ENCODE measurements around the gene KIRREL3.

The KIRREL3 gene

DNA sequence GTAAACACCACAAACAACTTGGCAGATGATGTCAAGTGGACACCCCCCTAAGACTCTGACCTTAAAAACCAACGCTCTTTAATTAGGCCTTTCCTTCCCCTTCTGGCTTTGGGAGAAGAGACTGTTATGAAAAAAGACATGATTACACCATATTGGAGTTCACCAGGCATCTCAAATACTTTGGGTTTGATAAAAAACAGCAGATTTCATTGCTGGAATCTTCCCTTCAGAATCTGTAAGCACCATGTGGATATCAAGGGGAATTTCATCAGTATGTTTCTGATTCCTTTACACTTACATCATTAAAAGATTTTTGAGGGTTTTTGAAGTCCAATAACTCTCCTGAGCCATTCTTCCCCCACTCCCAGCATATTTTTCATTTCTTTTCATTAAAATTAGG, 85.6 kb downstream of the KIRREL3 start:
- peak; percentile 55 for DNase-seq (ENCODE audit: low read depth)

DNA sequence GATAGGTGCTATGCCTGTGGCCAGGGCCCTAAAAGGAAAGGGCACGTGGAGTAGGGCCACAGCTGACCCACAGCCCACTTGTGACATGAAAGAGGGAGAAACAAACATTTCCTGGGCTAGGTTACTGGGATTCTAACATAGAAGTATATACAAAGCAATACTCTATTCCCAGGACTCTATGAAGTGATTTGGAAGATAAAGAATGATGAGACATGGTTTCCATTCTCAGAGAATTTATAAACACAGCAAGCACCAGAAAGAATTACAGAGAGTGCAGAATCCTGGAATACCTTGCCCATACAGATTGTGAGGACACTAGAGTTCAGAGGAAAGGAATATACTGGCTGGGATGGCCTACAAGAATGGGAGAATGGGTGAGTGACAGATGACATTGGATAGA, 86.4 kb downstream of the KIRREL3 start:
- no peak for DNase-seq (ENCODE audit: low read depth)

DNA sequence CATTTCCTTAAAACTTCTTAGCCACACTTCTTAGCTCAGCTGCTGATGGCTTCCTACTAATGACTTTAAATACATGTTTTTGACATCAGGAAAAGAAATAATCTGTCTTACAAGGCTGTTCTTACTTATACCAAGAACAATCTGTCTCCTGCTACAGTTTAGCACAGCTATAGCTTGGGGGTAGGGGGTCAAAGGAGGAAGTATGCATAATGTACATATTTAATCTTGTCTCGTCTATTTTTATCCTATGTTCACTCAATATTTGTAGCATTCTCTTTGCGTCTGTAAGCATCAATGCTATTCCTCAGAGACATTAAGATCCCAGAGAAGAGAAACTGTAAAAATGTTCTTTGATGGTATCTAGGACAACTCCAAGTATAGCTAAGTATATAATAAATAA, 96.0 kb downstream of the KIRREL3 start:
- DNase-seq (ENCODE audit: low read depth), result no peak

DNA sequence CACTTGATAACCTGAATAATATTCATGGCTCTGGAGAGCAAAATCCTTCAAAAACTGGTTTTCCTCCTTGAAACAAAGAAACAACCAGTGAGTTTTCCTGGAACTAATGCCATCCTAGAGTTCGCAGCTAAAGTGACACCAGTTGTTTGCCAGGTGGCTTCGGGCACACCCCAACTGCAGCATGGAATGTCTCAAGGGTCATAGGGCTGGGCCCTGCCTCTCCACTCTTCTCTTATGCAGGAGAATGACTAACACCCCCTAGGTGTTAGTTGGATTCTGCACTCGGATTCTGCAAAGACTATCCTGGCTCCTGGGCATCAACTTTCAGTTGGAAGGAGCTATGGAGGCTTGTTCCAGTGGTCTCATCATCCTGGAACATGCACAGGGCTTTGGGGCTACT, 98.8 kb downstream of the KIRREL3 start:
- no peak for DNase-seq (ENCODE audit: low read depth)

DNA sequence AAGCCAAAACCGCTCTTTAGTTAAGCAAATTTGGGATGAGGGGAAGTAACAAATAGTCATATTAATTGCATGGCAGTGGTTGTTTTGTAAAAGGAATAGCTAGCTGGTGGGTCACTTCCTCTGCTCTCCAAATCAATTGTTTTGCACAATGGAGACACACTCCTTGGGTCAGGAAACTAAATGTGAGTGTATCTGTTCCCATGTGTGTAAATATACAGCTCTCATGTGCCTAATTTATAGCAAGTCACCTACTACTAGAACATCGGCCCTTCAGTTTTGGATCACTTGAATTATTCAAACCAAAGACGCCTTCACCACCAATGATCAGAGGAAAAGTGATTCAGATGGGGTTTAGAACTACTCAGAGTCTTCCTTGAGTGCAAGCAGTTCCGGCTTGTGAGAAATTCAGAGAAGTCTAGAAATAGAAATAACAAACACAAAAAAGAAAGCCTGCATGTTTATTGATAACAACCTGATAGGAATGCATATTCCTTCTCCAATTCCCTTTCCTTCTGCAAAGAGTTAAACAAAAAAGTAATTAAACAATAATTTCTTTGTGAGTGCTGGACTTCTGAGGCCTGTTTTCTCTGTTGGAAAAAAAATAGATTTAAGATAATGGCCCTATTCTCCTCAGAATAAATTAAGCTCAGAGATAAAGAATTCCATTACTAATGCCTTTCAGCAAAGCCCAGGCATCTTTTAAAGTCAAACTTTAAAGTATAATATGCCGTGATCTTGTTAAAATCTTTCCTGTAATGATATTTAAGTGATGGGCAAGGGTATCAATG, 100.4 kb downstream of the KIRREL3 start:
- DNase-seq (ENCODE audit: low read depth), result no peak

DNA sequence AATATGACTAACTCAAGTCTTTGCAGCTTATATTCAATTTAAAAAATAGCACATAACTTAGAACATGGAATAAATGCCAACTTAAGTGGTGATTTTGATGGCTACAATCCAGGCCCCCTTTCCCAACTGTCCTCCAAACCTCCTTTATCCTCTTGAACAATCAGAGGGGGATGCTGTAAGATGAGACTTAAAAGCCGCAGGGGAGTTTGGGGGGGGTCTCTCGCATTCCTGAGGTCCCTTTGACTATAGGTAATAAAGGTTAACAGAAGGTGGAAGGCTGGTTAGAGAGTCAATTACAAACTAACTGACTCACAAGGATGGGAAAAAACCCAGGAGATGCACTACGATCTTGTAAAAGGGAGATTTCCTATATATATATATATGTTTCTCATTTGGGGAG, 101.8 kb downstream of the KIRREL3 start:
- DNase-seq (ENCODE audit: low read depth), result no peak

DNA sequence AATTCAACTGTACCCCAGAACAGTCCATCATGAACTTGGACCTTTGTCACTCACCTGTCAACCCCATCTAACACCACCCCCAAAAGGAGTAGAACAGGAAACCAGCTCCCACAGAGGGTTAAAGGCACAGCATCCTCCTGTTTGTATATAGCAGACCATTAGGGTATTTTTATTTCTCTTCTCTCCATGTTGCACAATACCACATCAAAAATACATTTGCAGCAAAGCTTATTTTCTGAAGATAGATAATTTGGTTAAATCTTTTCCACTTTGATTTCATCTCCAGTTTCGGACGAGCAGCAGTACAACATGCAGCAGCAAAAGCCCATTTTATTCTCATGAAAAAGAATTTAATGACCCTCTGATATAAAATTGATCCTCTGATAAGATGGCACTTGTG, 103.1 kb downstream of the KIRREL3 start:
- no peak for DNase-seq (ENCODE audit: low read depth)

DNA sequence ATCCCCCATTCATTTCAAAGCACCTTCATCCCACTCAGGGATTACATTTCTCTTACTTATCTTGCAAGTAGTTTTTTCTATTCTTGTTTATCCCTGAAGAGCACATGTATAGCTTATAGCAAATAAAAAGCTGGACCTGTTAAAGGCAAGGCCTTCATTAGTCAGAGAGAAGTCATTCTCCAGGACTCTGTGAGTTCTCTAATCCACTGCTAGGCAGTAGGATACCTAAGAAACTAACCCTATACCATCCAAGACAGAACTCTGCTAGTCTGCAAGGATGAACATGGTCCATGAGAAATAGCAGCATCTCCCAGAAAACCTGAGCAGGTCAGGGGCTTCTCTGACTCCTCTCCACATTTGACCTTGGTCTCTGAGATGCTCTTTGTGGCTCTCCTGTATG, 104.5 kb downstream of the KIRREL3 start:
- no peak for DNase-seq (ENCODE audit: low read depth)

DNA sequence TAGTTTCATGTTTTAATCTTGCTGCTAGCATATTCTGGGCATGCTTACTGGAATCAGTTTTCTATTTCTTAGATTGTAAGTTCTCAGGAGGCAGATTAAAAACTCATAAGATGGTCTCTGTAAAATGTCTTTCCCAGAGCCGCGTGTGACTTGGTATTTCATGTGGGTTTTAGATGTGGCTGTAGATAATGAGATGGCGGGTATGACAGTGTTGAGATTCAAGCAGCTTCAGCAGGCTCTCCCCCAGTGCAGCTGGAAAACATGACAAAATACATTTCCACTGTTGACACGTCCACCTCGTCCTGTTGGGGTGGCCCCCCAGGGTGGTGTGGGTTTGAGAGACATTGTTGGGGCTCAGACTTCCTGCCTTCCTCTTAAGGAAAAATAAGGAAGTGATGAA, 106.8 kb downstream of the KIRREL3 start:
- no peak for DNase-seq (ENCODE audit: low read depth)

DNA sequence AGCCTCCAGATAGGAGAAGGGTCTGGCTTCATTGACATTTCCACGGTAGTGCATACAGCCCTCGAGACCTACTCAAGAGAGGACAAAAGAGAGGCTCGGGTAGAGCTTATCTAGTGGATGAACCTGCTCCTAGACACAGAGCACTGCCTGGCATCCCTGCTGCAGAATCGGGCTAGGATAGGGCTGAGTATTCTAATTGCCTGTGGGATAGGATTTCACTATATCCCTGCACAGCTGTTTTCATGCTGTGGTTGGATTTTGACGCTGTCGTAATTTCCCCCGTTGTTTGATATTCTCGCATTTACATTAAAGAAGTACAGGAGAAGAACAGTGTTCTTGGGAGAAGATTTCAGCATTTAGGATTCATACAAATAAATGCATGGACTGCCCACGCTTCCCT, 107.8 kb downstream of the KIRREL3 start:
- no peak for DNase-seq (ENCODE audit: low read depth)

DNA sequence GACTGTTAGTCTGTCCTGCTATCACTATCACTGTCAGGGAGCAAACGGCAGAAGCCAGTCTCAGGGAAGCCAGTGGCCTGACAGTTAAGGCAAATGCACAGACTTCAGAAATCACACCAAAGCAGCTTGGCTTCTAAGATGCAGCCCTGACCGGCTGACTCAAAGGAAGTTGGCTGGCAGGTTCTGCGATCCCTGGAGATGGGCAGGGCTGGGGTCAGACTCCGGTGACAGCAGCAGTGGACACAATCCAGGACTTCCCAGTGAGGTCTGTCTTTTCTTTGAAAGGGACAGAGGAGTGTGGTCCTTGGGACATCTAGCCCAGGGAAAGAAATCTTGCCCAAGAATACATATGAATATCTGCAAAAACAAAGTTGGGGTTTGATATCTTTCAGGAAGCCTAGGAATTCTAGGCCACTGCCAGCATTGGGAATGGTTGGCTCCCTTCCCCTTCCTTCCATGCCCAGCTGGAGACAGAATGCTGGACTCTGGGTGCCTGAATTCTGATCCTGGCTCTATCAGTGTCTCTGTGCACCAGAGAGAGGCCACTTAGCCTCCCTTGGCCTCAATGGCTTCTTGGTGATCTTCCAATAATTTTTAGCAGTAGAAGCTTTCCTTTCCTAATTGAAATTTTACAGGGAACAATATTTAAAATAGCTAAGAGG, 108.9 kb downstream of the KIRREL3 start:
- no peak for DNase-seq (ENCODE audit: low read depth)

DNA sequence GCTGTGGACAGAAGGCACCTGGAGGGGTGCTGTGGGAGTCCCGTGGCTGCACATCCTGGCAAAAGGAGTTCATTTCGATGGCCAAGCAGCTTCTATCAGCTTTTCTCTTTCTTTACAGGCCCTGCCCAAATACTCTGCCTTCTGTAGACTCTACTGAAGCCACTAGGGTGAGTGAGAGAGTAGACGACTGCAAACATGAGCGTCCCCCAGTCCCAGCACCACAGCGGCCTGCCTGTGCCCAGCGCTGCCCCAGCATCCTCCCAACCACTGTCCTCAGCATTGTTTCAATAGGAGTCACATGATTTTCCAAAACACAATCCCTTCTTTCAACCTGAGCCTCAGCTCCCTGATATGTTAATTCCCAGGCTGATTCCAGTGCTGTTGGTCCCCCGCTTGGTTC, 110.0 kb downstream of the KIRREL3 start:
- no peak for DNase-seq (ENCODE audit: low read depth)

DNA sequence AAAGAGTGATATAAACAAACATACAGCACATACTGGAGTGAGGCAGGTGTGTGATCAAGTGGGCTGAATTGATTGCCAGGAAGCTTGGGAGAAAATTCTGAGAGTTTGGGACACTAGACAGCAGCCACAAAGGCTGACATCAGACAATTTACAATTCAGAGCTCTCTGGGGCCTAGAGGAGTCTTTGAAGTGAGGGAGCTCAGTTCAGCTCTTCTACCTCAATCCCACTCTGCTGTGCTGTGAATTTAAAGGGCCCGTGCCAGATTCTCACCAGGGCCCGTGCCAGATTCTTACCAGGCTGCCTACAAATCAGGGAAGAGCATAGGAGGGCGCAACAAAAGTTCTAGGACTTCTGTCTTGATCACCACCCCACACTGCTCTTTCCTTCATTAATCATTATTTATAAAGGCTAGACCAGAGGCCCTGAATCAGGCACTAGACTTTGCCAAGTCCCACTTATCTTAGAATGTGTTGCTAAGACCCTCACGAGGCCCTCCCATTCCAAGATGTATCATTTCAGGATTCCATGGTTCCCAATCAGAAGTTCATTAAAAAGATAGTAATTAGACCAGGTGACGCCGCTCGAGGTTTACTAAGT, 112.4 kb downstream of the KIRREL3 start:
- no peak for DNase-seq (ENCODE audit: low read depth)

DNA sequence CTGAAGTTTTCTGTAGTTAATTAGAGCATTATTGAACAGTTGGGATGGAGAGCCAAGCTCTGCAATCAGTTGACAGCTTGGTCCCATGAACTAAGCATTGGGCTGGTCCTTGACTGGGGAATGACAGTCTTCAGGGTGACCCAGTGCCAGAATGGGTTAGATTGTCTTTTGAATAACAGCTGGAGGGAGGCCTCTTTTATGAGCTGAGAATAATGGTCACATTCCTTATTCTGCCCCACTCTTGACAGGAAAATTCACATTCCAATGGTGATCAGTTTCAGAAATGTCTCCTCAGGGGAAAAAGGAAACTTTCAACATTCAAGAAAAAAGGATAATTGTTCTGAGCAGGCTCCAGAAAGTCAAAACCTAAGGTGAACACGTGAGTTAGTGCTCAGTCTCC, 113.9 kb downstream of the KIRREL3 start:
- no peak for DNase-seq (ENCODE audit: low read depth)

DNA sequence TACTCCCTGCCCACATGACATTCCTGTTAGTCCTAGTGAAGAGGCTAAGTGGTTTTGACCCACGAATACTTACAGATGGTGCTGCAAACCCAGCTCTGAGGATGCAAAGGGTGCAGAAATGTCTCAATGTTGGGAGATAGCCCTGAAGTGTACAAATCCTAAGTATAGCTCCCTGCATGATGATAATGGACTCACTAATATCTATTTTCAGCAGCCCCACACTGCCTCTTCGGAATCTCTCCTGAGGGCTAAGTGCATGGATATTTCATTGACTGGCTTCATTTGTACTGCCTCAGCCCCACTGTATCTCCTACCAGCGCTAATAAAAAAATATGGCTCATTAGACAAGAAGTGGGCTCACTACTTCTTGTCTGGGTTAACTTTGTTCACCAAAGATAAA, 114.5 kb downstream of the KIRREL3 start:
- DNase-seq (ENCODE audit: low read depth), result no peak

DNA sequence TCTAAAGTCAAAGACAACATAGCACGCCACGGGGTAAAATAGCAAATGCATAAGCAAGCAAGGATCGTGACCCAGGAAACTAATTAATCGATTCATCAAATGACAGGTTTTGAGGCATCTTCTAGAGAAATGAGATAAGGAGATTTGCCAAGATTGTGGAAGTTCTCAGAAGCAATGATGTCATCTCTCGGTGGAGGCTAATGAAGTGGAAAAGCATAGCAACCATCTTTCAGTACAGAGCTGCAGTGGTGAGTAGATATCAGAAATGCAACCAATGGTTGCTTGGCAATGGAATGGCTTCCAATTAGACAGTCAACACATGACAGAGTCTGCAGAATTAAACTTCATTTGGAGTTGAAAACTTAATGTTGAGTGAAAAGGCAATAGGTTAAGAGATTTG, 116.0 kb downstream of the KIRREL3 start:
- no peak for DNase-seq (ENCODE audit: low read depth)

DNA sequence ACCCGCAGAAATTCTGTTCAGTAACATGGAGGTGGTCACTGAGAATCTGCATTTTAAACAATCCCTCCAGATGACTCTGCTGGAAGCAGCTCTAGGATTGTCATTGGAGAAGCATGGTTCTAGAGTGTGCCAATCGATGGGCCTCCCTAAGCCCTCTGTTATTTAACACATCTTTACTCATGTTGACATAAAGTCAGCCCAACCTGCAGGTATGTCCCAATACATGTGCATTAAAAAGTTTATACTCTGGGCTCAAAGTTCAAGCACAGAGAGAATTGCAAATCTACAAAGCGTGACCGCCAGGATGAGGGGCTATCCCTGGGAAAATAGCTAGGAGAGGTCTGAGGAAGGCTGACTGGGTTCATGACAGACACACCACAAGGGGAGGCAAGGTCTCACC, 116.4 kb downstream of the KIRREL3 start:
- no peak for DNase-seq (ENCODE audit: low read depth)

DNA sequence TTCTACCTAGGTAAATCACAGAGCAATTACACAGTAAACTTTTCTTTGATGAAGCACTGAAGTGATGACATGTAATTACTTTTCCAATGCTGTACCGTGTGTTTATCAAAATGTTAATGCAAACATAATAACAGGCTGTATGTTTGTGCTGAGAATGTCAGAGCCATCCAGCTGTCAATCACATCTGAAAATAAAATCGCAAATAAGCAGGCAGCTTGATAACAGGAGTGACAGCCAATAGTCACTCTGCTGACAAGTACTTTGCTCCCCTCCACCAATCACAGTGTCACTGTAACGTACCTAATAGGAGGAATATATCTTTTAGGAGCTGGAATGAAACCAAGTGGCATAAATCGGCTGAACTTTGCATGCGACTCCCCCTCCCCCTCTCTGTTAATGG, 119.7 kb downstream of the KIRREL3 start:
- no peak for DNase-seq (ENCODE audit: low read depth)

DNA sequence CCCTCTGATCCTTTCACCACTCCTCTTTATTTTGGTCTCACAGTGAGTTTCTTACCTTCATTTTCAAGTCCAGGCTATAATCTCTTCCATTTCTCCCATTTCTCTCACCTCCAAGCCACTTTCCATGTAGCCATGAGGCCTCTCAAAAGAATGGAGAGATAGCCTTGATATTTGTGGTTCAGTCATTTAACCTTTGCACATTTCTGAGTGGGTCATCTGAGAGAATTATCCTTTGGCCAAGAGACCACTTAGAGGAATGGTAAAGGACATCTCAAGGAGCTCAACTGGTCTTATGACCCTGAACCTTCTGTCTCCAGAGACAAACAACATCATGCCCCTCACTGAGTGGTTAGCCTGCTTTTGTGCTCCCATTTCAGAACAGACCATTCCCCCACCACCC, 121.1 kb downstream of the KIRREL3 start:
- DNase-seq (ENCODE audit: low read depth), result no peak

DNA sequence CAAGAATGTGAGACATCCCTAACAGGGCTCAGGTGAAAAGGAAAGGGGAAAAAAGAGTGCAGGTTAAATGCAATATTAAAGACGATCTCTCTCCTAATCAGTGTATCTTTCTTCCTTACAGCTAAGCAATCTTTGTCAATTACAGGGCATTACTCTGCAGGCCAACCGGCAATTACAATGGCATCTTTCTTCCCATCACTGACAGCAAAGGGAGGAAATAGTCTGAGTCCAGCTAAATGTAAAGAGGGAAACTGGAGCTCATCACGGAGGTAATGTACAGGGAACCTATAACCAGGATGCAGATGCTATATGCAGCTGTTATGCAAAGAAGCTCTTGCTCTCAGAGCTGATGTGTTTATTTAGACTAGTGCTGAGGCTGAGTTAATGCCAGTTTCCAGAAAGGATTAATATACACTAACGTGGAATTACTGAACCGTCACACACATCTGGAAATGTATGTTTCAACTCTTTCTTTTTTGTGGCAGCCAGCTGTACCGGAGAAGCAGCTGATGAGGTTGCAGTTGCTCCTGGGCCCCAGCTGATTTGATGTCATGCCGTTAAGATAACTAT, 121.6 kb downstream of the KIRREL3 start:
- DNase-seq (ENCODE audit: low read depth), result no peak

DNA sequence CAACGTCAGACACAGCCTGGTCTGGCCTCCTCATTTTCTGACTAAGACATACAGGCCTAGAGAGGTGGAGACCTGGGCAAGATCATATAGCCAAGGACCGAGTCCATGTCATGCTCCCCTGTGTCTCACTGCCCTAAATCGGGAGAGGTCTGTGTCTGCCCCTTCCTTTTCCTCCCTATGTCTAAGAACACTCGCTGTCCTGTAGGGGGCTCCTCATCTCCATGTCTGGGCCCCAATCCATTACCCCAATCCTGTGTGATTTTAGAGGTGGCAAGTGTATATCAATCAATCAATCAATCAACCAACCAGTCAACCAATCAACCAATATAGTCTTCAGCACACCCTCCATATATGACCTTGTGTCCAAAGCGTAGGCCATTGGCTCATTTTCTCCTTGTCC, 125.7 kb downstream of the KIRREL3 start:
- no peak for DNase-seq (ENCODE audit: low read depth)

DNA sequence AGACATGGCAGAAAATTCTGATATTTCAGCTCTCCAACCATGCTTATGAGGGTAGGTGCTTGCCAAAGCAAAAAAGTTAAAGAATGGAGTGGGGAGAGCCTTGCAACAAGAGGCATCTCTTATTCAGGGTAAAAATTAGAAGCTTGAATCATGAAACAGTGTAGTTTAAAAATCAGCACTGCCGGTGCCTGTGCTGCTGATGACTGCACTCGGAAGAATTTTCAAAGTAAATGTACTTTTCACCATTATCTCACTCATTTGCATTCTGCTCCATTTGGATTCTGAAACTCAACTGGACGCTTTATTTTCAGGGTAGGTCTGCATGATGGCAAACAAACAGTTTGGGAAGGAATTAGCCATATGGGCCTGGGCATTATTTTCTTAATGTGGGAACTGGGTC, 126.3 kb downstream of the KIRREL3 start:
- no peak for DNase-seq (ENCODE audit: low read depth)

DNA sequence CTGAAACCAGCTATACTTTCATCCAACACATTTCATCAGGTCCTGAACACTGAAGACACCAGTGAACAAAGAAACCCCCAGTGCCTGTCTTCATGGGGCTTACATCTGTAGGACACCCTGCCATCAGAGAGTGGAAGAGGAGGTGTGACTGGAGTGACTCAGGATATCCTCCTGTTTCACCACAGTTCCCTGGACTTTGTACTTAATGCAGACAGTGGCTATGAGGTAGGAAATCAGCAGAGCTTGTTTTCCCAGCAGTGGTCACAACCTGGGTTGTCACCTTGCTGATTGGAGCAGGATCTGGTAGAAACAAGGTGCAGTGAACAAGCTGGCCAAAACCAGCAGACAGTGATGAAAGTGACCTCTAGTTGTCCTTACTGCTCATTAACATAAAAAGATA, 128.8 kb downstream of the KIRREL3 start:
- DNase-seq (ENCODE audit: low read depth), result no peak
